Measurements from ENCODE around the gene SIAH2. TPM values are rescaled to one million over a fixed set of nuclear protein-coding genes. Genes with fewer than 3 reads are reported as not detected.
A peak's percentile ranks its signal among the peaks of the same experiment; 100 is the strongest.

Gene SIAH2
- total RNA-seq, 1 experiment from 2014 or later: 25.8 TPM

DNA sequence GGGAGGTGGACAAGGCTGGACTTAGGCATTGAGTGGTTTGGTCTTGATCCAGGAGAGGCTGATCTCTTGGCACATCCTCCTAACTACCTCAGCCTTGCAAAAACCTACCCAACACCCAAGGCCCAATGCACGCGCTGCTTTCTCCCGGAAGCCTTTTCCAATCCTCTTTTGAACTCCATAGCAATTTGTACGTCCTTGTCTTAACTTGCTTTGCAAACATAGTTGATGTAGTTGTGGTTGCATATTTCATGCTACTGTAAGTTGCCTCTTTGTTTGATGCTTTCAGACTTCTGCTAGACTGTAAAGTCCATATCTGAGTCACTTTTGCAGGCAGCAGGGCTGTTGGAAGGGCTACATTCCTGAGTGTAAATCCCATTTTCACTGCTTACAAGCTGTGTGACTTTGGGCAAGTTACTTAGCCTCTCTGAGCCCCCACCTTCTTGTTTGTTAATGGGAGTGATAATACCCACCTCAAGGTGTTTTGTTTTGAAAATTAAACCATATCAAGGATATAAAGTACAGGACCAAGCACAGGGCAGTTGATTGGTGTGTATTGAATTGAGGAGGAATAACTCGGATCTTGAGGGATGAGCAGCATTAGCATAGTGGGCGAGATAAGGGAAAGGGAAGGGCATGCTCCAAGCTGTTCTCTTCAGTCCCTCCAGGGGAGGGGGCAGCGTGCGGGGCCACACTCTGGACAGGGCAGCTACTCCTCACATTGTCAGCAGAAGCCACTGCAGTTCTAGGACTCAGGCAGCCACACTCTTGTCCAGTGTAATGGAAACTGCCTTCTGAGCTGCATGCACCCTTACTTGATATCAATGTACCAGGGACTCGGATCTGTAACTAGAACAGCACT, 28.8 kb downstream of the SIAH2 start:
- no peak for DNase-seq (ENCODE audit: low spot score)

DNA sequence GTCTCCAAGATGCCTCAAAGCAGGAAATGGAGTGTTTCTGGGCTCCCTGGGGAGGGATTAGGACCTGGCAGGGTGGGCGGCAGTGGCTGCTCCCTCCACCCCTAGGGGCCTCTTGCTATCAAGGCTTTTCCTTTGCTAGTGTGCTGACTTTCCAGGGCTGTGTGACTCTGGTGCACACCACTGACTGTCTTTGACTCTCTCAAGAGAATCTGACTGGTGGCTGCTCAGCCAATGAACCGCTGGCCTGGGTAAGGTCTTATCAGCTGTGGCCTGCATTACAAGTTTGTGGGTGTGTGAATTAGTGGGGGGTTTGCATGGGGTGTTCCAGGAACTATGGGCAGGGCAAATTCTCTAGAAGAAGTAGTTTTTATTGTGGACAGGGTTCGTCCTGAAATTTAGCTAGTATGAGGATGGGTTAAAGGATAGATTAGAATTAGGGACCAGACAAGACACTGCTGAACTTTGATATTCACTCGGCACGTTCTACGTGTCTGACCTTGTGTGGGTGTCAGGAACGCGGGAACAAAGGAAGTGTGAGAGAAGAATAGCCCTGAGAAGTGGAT, 29.5 kb downstream of the SIAH2 start:
- DNase-seq (ENCODE audit: low spot score): peak; percentile 19

DNA sequence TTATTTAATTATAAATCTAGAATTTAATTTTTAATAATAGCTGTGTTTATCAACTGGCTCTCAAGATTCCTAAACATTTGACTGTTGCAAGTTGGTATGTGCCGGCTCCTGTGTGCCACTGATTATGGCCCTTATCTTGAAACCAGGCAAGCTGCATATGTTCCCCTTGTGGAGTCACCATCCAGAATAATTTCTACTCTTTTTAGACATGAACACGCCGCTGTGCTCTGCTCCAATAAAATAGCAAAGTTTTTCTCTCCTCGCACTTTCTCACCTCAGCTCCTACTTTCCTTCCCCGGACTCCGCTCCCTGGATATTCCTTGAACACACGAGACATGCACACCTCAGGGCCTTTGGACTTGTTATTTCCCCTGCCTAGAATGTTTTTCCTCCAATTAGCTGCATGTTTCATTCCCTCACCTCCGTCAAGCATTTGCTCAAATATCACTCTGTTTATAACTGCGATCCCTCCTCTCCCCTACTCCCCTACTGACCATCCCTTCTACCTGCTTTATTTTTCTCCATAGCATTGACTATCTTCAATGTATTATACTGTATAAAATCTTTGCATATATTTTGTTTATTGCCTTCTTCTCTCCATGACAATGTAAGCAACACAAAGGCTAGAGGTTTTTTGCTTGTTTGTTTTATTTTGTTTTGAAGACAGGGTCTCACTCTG, 33.1 kb downstream of the SIAH2 start:
- DNase-seq (ENCODE audit: low spot score): no peak

DNA sequence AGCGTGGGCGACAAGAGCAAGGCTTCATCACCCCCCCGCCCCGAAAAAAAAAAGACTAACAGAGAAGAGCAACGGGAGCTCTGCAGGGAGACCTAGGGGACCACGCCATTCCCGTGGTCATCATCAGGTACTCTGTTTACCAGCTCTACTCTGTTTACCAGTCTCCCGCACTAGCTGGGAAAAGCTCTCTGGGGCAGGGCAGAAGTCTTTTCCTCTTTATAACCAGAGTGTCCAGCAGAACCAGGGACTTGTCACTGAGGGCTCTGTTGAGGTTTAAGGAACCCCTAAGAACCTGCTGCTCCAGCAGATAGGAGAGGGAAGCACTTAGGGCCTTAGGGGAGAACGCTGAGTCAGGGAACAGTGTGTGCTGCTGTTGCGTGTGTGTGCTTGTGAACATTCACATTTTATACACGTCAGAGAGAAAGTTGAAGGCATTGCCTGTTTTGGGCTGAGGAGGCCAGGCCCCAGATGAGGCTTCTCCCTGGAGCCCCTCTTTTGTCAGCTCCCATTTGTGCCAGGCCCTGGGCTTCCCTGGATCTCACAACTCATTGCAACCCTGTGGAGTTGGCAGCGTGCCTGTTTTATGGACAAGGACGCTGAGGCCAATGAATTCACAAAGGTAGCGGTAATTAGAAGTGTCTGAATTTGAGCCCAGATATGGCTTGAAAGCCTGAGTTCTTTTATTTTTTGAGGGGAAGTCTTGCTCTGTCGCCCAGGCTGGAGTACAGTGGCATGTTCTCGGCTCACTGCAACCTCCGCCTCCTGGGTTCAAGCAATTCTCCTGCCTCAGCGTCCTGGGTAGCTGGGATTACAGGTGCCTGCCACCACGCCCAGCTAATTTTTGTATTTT, 35.1 kb downstream of the SIAH2 start:
- DNase-seq (ENCODE audit: low spot score): no peak

DNA sequence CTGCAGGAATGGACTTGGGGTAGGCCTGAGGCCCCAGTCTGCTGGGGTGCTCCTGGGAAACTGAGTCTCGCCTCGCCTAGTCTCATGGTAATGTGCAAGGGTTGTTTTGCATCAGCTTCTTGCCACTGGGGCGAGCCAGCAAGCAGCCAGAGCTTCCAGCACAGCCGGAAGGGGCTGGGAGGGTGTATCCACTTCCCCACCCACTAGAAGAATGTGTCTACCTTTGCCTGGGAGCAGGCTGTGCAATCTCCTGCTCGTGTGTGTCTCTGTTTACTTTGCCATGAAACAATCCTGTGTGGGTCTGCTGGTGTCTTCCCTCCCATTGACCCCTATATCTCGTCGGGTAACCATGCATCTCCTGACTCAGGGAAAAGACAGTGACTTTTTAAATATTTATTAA, 37.4 kb downstream of the SIAH2 start:
- no peak for DNase-seq (ENCODE audit: low spot score)

DNA sequence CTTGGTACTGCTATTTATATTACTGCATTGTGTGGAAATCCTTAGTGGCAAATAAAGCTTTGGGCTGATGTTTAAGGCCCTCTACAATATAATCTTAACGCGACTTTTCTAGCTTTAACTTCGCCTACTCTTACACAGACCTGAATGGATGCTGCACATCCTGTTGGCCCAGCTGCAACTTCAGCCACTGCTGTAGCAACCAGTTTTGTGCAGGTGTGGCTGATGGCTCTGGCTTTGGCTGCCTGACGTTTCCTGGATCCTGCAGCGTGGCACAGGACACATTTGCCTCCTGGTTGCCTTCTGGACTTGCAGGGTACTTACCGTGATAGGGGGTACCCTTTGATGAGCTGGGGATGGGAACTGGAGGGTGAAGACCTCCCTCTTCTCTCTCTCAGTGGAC, 39.0 kb downstream of the SIAH2 start:
- no peak for DNase-seq (ENCODE audit: low spot score)

DNA sequence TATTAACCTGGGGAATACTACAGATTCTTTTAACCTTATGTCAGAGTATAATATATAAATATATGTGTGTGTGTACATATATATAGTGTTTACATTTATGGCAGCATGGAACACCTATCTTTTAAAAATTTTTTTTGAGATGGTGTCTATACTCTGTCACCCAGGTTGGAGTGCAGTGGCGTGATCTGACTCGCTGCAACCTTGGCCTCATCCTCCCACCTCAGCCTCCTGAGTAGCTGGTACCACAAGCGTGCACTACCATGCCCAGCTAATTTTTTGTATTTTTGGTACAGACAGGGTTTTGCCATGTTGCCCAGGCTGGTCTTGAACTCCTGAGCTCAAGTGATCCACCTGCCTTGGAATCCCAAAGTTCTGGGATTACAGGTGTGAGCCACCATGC, 40.7 kb downstream of the SIAH2 start:
- DNase-seq (ENCODE audit: low spot score): no peak

DNA sequence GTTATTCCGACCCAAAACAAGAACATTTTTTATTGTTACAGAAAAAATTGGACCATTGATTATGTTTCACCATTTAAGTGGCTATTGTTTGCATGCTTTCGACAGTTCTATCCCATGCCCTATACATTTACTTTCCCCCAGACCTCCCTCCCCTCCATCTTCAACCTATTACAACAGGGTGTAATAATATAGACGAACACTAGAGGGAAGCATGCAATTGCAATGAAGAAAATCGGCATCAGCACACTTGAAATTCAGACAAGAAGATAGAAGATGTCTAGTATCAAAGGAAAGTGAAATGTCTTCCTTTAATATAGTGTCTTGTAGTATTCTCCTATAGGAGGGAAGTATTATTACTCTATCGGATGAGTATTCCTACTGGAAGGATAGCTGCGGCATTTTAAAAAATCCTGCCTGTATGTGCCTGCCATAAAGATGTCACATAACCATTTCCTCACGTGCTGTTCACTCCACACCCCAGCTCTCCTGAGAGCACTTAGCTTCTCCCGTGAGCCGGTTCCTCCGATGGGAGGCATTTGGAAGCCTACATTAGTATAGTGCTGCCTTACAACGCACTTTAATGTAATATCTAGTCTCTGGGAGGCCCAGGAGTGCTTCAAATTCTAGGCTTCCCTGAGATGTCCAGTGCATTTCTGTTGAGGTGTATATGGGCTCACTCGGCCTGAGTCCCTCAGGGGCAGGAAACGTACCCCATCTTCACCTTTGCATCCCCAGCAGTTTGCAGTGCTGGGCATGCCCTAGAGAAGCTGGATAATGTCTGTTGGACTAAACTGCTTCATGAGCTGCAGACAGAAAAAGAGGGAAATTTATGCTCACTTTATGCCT, 41.5 kb downstream of the SIAH2 start:
- peak; percentile 59 for DNase-seq (ENCODE audit: low spot score)

DNA sequence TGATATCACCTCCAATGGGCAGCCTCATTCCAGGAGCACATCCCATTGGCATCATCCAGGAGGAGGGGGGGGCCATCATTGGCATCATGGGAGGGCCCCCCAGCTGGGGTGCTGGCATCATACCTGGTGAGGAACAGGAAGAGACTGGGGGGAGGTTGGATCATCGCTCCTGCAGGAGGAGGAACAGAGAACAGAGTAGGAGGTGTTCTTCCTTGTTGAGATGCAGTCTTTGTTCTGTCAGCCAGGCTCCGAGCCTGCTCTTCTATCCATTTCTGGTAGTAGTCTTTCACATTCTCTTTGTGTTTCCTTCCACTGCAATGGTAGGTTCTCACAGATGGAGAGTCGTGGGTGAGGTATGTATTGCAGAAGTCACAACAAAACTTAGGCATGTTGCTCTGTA, 42.5 kb downstream of the SIAH2 start:
- no peak for DNase-seq (ENCODE audit: low spot score)

DNA sequence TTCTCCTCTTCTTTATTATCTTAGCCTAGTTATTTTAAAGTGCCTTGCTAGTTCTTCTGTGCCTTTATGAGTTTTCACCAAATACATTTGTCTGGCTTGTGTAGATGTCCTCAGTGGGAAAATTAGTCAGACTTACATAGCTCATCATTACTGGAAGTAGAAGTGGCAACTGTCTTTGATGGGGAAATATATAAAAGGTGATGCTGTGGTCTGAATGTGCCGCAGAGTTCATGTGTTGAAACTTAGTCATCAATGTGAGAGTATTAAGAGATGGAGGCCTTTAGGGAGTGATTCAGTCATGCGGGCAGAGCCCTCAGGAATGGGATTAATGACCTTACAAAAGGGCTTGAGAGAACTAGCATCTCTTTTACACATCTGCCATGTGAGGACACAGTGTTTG, 52.9 kb downstream of the SIAH2 start:
- no peak for DNase-seq (ENCODE audit: low spot score)

DNA sequence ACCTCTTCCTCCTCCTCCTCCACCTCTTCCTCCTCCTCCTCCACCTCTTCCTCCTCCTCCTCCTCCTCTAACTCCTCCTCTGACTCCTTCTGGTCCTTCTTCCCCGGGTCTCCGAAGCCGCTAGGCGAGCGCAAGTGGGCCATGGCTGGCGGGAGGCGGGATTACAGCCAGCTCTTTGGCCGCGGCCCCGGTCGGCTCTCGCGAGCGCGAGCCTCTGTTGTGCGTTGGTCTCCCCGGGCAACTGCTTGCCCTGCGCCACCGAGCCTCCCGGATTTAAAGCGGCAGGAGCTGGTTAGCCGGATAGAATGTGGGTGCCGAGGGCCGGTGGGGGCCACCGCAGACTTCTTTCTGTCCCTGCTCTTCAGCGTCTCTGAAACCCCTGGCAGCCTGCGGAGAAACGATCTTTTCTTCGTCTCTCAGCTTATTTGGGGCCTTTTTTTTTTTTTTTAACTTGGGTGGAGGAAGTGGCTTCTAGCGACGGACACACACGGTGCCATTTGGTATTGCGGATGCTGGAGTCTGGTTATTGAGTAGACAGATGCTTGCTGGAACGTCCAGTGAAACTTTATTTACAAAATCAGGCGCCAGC, 59.1 kb downstream of the SIAH2 start, which contains the start of gene ERICH6:
Gene ERICH6 (minus strand): TSS at position 165 of the 589 bp plus-strand sequence. CDS start 22 bp downstream, at position 143.
- DNase-seq (ENCODE audit: low spot score): peak; percentile 88

DNA sequence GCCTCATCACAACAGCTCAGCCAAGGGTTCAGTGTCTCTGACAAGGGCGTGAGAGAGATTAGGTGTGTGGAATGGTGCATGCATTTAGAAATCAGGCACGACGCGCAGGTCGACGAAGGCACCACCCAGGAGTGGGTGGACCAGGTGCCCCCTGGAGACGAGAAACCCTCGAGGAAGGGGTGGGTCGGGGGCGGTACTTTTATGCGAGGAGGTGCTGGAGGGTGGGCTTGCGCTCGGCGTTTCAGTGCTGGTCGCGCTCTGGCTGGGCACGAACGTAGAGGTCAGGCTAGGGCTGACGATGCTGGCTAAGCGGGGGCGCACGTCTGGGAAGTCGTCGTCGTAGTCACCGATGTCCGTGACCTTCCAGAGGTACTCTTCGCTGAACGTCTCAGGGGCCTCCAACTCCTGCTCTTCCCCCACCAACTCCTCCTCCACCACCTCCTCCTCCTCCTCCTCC, 59.6 kb downstream of the SIAH2 start:
- DNase-seq (ENCODE audit: low spot score): no peak

DNA sequence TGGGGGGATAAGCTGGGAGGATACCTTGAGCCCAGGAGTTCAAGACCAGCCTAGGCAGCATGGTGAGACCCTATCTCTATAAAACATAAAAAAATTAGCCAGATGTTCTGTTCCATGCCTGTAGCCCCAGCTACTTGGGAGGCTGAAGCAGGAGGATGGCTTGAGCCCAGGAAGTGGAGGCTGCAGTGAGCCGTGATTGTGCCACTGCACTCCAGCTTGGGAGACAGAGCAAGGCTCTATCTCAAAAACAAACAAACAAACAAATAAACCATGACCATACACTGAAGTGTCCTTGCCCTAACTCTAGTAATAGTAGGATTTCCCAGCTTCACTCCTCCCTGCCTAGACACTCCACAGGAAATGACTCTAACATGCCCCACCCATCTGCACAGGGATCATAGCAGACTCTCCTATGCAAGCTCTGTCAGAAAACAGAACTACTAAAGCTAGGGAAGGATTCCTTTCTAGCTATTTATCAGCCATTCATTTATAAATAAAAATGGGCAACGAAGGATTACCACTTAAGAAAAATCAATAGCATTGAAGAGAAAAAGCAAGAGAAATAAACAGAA, 63.8 kb downstream of the SIAH2 start:
- DNase-seq (ENCODE audit: low spot score): peak; percentile 75

DNA sequence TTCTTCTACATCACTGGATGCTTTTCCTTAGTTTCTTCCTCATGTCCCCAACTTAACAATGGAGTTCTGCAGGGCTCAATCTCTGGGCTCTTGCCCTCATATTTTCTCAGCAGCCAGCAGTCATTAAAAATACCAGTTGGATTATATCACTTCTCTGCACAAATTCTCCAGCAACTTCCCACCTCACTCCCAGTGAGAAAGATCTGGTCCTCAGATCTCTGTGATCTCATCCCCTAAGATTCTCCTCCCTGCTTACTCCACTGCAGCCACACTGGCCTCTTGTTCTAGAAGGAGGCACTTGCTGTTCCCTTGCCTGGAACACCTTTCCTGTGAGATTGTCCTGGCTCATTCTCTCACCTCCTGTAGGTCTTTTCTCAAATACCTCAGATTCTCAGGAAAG, 65.3 kb downstream of the SIAH2 start:
- DNase-seq (ENCODE audit: low spot score): no peak

DNA sequence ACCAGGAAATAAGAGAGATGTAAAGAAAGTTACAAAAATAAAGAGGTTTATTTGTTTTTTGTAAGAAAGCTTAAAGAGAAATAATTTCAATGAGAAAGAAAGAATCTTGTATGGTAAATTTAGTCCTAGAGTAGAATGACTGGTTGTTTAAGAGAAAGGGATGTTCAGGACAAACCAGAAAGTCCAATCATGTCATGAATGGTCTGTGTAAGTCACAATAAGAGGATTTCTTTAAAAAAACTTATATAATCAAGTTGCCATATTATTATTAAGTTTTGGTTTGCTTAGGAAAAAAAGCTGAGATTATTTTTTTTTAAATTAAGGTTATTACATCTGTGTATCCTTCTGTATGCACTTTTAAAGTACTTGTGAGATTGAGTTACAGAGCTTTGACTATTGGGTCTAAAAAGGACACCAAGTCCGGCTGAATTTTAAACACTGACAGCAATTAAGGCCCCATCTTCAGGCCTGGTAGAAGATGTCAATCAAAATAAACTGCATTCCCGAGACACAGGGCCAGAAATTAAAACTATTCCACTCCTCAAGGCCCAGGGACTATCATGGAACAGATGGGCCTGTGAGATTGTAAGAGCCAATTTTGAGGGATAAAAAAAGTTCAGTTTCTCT, 71.4 kb downstream of the SIAH2 start:
- DNase-seq (ENCODE audit: low spot score): no peak

All from A172 (cell line).